GM19193 (cell line): ENCODE data around the gene NAA20.

Source experiments
- POLR2A ChIP-seq: IDR thresholded peaks from 4 replicates; pipeline ENCODE4 v1.6.1; 2011; ENCODE audit not compliant: insufficient read depth, insufficient read length; ENCODE audit errors: extremely low read depth

The NAA20 gene

GRCh38 chr20:19977373-19977770 is 39.8 kb upstream of the NAA20 start:
- no peak for TF ChIP-seq POLR2A

GRCh38 chr20:19978511-19979210 is 38.5 kb upstream of the NAA20 start:
- no peak for TF ChIP-seq POLR2A

- TF ChIP-seq POLR2A, result no peak
These were observed 36.1 kb upstream of the NAA20 start for GRCh38 chr20:19981031-19981451.

- TF ChIP-seq POLR2A, result no peak
These were observed 30.7 kb upstream of the NAA20 start for GRCh38 chr20:19986419-19986818.

GRCh38 chr20:19987046-19987445 is 30.1 kb upstream of the NAA20 start:
- no peak for TF ChIP-seq POLR2A

- no peak for TF ChIP-seq POLR2A
These were observed 26.3 kb upstream of the NAA20 start for GRCh38 chr20:19990850-19991249.

- no peak for TF ChIP-seq POLR2A
These were observed 25.9 kb upstream of the NAA20 start for GRCh38 chr20:19991308-19991707.

- no peak for TF ChIP-seq POLR2A
These were observed 25.3 kb upstream of the NAA20 start for GRCh38 chr20:19991854-19992253.

- TF ChIP-seq POLR2A, result no peak
These were observed 23.9 kb upstream of the NAA20 start for GRCh38 chr20:19992996-19993908.

GRCh38 chr20:19993958-19994669 is 23.0 kb upstream of the NAA20 start:
- no peak for TF ChIP-seq POLR2A

GRCh38 chr20:19995220-19995863 is 21.8 kb upstream of the NAA20 start:
- TF ChIP-seq POLR2A, result no peak

GRCh38 chr20:19996222-19996621 is 20.9 kb upstream of the NAA20 start:
- no peak for TF ChIP-seq POLR2A

GRCh38 chr20:19996917-19997316 is 20.2 kb upstream of the NAA20 start:
- TF ChIP-seq POLR2A, result no peak

- TF ChIP-seq POLR2A, result no peak
These were observed 18.0 kb upstream of the NAA20 start for GRCh38 chr20:19998990-19999705.
